ENCODE results near the gene ZFR. TPM values are rescaled to one million over a fixed set of nuclear protein-coding genes. Genes with fewer than 3 reads are reported as not detected.
A peak's percentile ranks its signal among the peaks of the same experiment; 100 is the strongest.

The ZFR gene
- total RNA-seq, 1 experiment from 2014 or later = 78.3 TPM

DNA sequence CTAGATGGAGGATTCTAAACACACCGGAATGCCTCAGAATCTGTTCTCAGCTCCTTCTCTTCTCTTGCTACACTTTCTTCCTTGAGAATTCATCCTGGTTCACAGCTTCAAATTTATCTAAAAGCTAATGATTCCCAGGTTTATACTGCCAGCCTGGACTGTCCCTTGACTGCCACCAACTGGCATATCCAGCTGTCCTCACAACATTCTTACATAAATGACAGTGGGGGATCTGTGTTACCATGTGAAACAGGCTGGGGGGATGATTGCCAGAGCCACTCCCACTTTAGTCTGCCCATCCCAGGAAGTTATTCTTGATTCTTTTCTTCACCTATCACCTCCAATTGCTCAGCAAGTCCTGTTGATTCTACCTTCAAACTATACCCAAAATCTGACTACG lies 27.2 kb upstream of the ZFR start:
- DNase-seq = no peak
- Mint-ChIP-seq H3K27me3 (ENCODE audit: insufficient read depth, unreplicated experiment) (no peaks in the 10 kb centered on the region), H3K27ac (ENCODE audit: unreplicated experiment) (no peak overlapping the region), H3K4me1 (ENCODE audit: low read depth, unreplicated experiment) (peaks cover 38% of the 10 kb centered on the region), H3K4me3 (ENCODE audit: unreplicated experiment) (no peak overlapping the region), H3K9me3 (ENCODE audit: unreplicated experiment) (no peaks in the 10 kb centered on the region), H3K36me3 (ENCODE audit: insufficient read depth, unreplicated experiment) (peaks cover 7% of the 10 kb centered on the region)
- Histone ChIP-seq H3K4me3 (ENCODE audit: low read depth, low read length) (no peak overlapping the region), H3K36me3 (ENCODE audit: control insufficient read depth, insufficient read depth, low read length) (no peaks in the 10 kb centered on the region), H3K4me1 (peaks cover 30% of the 10 kb centered on the region), H3K9me3 (no peaks in the 10 kb centered on the region), H3K27me3 (replicated peaks; ENCODE audit: control insufficient read depth, insufficient read depth, low read length) (no peaks in the 10 kb centered on the region)
- BruUV-seq (replicated peaks) = no TSS peak
- ChIA-PET CTCF (interaction anchor here (0.7 to 0.9 kb wide), 3 partner anchors 15 to 27 kb away, joined by 3 to 4 read pairs (median 4); partner anchors contain the start of gene ZFR), POLR2A (no interaction called here)
- intact Hi-C loops (cut with micrococcal nuclease; ENCODE audit: unreplicated experiment) = no loop called here
- TF ChIP-seq, protein P1, sequence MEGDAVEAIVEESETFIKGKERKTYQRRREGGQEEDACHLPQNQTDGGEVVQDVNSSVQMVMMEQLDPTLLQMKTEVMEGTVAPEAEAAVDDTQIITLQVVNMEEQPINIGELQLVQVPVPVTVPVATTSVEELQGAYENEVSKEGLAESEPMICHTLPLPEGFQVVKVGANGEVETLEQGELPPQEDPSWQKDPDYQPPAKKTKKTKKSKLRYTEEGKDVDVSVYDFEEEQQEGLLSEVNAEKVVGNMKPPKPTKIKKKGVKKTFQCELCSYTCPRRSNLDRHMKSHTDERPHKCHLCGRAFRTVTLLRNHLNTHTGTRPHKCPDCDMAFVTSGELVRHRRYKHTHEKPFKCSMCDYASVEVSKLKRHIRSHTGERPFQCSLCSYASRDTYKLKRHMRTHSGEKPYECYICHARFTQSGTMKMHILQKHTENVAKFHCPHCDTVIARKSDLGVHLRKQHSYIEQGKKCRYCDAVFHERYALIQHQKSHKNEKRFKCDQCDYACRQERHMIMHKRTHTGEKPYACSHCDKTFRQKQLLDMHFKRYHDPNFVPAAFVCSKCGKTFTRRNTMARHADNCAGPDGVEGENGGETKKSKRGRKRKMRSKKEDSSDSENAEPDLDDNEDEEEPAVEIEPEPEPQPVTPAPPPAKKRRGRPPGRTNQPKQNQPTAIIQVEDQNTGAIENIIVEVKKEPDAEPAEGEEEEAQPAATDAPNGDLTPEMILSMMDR (IDR thresholded peaks at IDR 0.05; ENCODE audit: insufficient read depth in 1 of 2, low read depth in 1 of 2, low read length in 1 of 2, severe bottlenecking in 1 of 2, unreplicated experiment in 1 of 2) = peak in 1 of 2 experiments; percentile 22

DNA sequence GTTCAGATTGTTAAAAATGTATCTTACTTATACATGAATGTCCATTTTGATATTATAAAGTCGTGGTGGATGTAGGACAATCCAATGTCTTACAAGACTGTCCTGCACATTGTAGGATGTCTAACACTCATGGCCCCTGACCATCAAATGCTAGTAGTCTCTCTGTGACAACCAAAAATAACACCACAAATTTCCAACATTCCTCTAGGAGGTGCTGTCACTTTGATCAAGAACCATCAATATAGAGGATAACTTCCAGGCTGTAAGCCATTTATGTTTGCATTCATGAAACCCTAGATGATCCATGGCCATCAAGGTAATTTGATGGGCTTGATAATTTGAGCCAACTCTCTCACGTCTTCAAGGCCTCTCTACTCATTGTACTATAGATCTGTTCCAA lies 20.5 kb upstream of the ZFR start:
- intact Hi-C loops (cut with micrococcal nuclease; ENCODE audit: unreplicated experiment) = no loop called here
- Mint-ChIP-seq H3K36me3 (ENCODE audit: insufficient read depth, unreplicated experiment) (no peaks in the 10 kb centered on the region), H3K27ac (ENCODE audit: unreplicated experiment) (no peak overlapping the region), H3K4me3 (ENCODE audit: unreplicated experiment) (no peak overlapping the region), H3K4me1 (ENCODE audit: low read depth, unreplicated experiment) (no peaks in the 10 kb centered on the region), H3K9me3 (ENCODE audit: unreplicated experiment) (no peaks in the 10 kb centered on the region), H3K27me3 (ENCODE audit: insufficient read depth, unreplicated experiment) (no peaks in the 10 kb centered on the region)
- Histone ChIP-seq H3K4me1 (no peaks in the 10 kb centered on the region), H3K4me3 (ENCODE audit: low read depth, low read length) (no peak overlapping the region), H3K9me3 (no peaks in the 10 kb centered on the region), H3K27me3 (replicated peaks; ENCODE audit: control insufficient read depth, insufficient read depth, low read length) (no peaks in the 10 kb centered on the region), H3K36me3 (ENCODE audit: control insufficient read depth, insufficient read depth, low read length) (no peaks in the 10 kb centered on the region)
- TF ChIP-seq, protein P1 (IDR thresholded peaks at IDR 0.05; ENCODE audit: insufficient read depth in 1 of 2, low read depth in 1 of 2, low read length in 1 of 2, severe bottlenecking in 1 of 2, unreplicated experiment in 1 of 2) = no peak
- ChIA-PET POLR2A (no interaction called here), CTCF (no interaction called here)
- no TSS peak for BruUV-seq (replicated peaks)
- no peak for DNase-seq

DNA sequence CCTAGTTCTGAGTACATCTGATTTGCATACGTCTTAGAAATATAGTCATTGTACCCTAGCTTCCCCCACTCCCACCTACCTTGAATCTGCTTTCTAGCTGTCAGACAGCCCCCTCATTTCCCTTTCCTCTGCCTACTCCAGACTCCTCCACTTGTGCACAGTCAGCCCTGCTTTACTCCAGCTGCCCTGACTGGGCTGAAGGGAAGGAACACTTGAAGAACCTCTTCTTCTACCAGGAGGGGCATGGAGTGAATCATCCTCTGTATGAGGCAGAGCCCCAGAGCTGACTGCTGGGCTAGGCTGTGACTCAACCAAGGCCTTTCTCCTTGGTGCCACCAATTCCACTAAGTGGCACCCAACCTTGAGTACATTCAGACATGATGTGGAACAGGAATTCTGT lies 18.1 kb upstream of the ZFR start:
- Histone ChIP-seq H3K4me3 (ENCODE audit: low read depth, low read length) (no peak overlapping the region), H3K9me3 (peaks cover 12% of the 10 kb centered on the region; the same call in 1 of the 2 replicates), H3K27me3 (replicated peaks; ENCODE audit: control insufficient read depth, insufficient read depth, low read length) (no peaks in the 10 kb centered on the region), H3K36me3 (ENCODE audit: control insufficient read depth, insufficient read depth, low read length) (no peaks in the 10 kb centered on the region), H3K4me1 (peaks cover 4% of the 10 kb centered on the region; the same call in 1 of the 2 replicates)
- Mint-ChIP-seq H3K36me3 (ENCODE audit: insufficient read depth, unreplicated experiment) (no peaks in the 10 kb centered on the region), H3K9me3 (ENCODE audit: unreplicated experiment) (no peaks in the 10 kb centered on the region), H3K27ac (ENCODE audit: unreplicated experiment) (no peak overlapping the region), H3K27me3 (ENCODE audit: insufficient read depth, unreplicated experiment) (no peaks in the 10 kb centered on the region), H3K4me1 (ENCODE audit: low read depth, unreplicated experiment) (no peaks in the 10 kb centered on the region), H3K4me3 (ENCODE audit: unreplicated experiment) (no peak overlapping the region)
- ChIA-PET CTCF (no interaction called here), POLR2A (no interaction called here)
- no peak for DNase-seq
- TF ChIP-seq, protein P1 (IDR thresholded peaks at IDR 0.05; ENCODE audit: insufficient read depth in 1 of 2, low read depth in 1 of 2, low read length in 1 of 2, severe bottlenecking in 1 of 2, unreplicated experiment in 1 of 2) = no peak
- BruUV-seq (replicated peaks) = no TSS peak
- intact Hi-C loops (cut with micrococcal nuclease; ENCODE audit: unreplicated experiment) = no loop called here
